Activated naive CD4-positive, alpha-beta T cell treated with anti-CD3 and anti-CD28 coated beads, Interleukin-2, amount 50 U/mL, for 24 hours (primary cell): ENCODE results near the gene RILP.
"Not testable (repeated sequence)": the region's sequence is repeated elsewhere in the genome, so short reads cannot be mapped to it uniquely, and the experiment has no call there.

Experiments used
- H3K27ac Mint-ChIP-seq: one replicate; pipeline ENCODE4 v1.8.0; 2021; ENCODE audit warnings: mild to moderate bottlenecking, mixed read lengths
- H3K27me3 Mint-ChIP-seq: one replicate; pipeline ENCODE4 v1.8.0; 2021; ENCODE audit warnings: mixed read lengths
- H3K36me3 Mint-ChIP-seq: one replicate; pipeline ENCODE4 v1.8.0; 2021; ENCODE audit warnings: mixed read lengths
- H3K4me1 Mint-ChIP-seq: one replicate; pipeline ENCODE4 v1.8.0; 2021; ENCODE audit warnings: mixed read lengths
- H3K4me3 Mint-ChIP-seq: one replicate; pipeline ENCODE4 v1.8.0; 2021; ENCODE audit warnings: mild to moderate bottlenecking, mixed read lengths
- H3K9me3 Mint-ChIP-seq: one replicate; pipeline ENCODE4 v1.8.0; 2021; ENCODE audit warnings: mixed read lengths

Gene RILP

GRCh38 chr17:1649844-1650501, at the start of gene RILP:
Gene RILP, minus strand, starts transcription at chr17:1649866. Its CDS starts 62 bp downstream, at chr17:1649804.
- no peaks in the 10 kb centered on the region for H3K27me3 Mint-ChIP-seq
- peaks cover 7% of the 10 kb centered on the region for H3K36me3 Mint-ChIP-seq
- H3K27ac Mint-ChIP-seq: no peak within 1 kb of the TSS
- no peaks in the 10 kb centered on the region for H3K9me3 Mint-ChIP-seq
- H3K4me3 Mint-ChIP-seq: peak within 1 kb of the TSS; percentile 79
- H3K4me1 Mint-ChIP-seq: peaks cover 16% of the 10 kb centered on the region

- no peaks in the 10 kb centered on the region for H3K36me3 Mint-ChIP-seq
- H3K4me1 Mint-ChIP-seq: no peaks in the 10 kb centered on the region
- H3K27ac Mint-ChIP-seq: no peak overlapping the region
Observed at GRCh38 chr17:1697681-1698080, 48.0 kb upstream of the RILP start.

GRCh38 chr17:1695365-1695764, 45.7 kb upstream of the RILP start:
- Mint-ChIP-seq H3K27ac (no peak overlapping the region), H3K36me3 (no peaks in the 10 kb centered on the region), H3K27me3 (peaks cover 2% of the 10 kb centered on the region), H3K4me1 (no peaks in the 10 kb centered on the region), H3K9me3 (no peaks in the 10 kb centered on the region), H3K4me3 (no peak overlapping the region)

More at GRCh38 chr17:1697681-1698080, 48.0 kb upstream of the RILP start:
- Mint-ChIP-seq H3K27me3 (peaks cover 2% of the 10 kb centered on the region), H3K9me3 (no peaks in the 10 kb centered on the region), H3K4me3 (no peak overlapping the region)

- Mint-ChIP-seq H3K27ac (no peak overlapping the region), H3K27me3 (peaks cover 2% of the 10 kb centered on the region), H3K4me1 (no peaks in the 10 kb centered on the region), H3K36me3 (no peaks in the 10 kb centered on the region), H3K4me3 (no peak overlapping the region), H3K9me3 (no peaks in the 10 kb centered on the region)
Observed at GRCh38 chr17:1693339-1693738, 43.7 kb upstream of the RILP start.

- no peak overlapping the region for H3K4me3 Mint-ChIP-seq
- no peak overlapping the region for H3K27ac Mint-ChIP-seq
- no peaks in the 10 kb centered on the region for H3K36me3 Mint-ChIP-seq
- peaks cover 4% of the 10 kb centered on the region for H3K4me1 Mint-ChIP-seq
- H3K27me3 Mint-ChIP-seq: peaks cover 2% of the 10 kb centered on the region
- H3K9me3 Mint-ChIP-seq: no peaks in the 10 kb centered on the region
Observed at GRCh38 chr17:1690544-1691221, 41.0 kb upstream of the RILP start.

GRCh38 chr17:1688405-1688804, 38.7 kb upstream of the RILP start:
- H3K9me3 Mint-ChIP-seq, H3K4me3 Mint-ChIP-seq, H3K27ac Mint-ChIP-seq, H3K36me3 Mint-ChIP-seq, H3K27me3 Mint-ChIP-seq: not testable (repeated sequence)
- H3K4me1 Mint-ChIP-seq: peaks cover 19% of the 10 kb centered on the region

GRCh38 chr17:1686086-1686485, 36.4 kb upstream of the RILP start:
- Mint-ChIP-seq H3K27ac (peak overlapping the region; percentile 92), H3K36me3 (peaks cover 16% of the 10 kb centered on the region), H3K4me3 (no peak overlapping the region), H3K27me3 (no peaks in the 10 kb centered on the region), H3K9me3 (no peaks in the 10 kb centered on the region), H3K4me1 (peaks cover 41% of the 10 kb centered on the region)

GRCh38 chr17:1684378-1685189, 34.9 kb upstream of the RILP start, which contains the start of gene PRPF8:
Gene PRPF8, minus strand, starts transcription at chr17:1684867. Its CDS starts 296 bp downstream, at chr17:1684571.
- H3K4me1 Mint-ChIP-seq: peaks cover 53% of the 10 kb centered on the region
- peaks cover 20% of the 10 kb centered on the region for H3K36me3 Mint-ChIP-seq
- H3K27ac Mint-ChIP-seq: peak within 1 kb of the TSS; percentile 100
- no peaks in the 10 kb centered on the region for H3K27me3 Mint-ChIP-seq
- H3K9me3 Mint-ChIP-seq: no peaks in the 10 kb centered on the region
- peak within 1 kb of the TSS; percentile 100 for H3K4me3 Mint-ChIP-seq

GRCh38 chr17:1683459-1683858, 33.8 kb upstream of the RILP start:
- peak overlapping the region; percentile 100 for H3K27ac Mint-ChIP-seq
- no peaks in the 10 kb centered on the region for H3K9me3 Mint-ChIP-seq
- H3K27me3 Mint-ChIP-seq: no peaks in the 10 kb centered on the region
- H3K4me3 Mint-ChIP-seq: peak overlapping the region; percentile 100
- H3K4me1 Mint-ChIP-seq: peaks cover 53% of the 10 kb centered on the region
- H3K36me3 Mint-ChIP-seq: peaks cover 25% of the 10 kb centered on the region

- no peak overlapping the region for H3K4me3 Mint-ChIP-seq
- no peak overlapping the region for H3K27ac Mint-ChIP-seq
- peaks cover 14% of the 10 kb centered on the region for H3K4me1 Mint-ChIP-seq
- no peaks in the 10 kb centered on the region for H3K9me3 Mint-ChIP-seq
- H3K27me3 Mint-ChIP-seq: no peaks in the 10 kb centered on the region
- peaks cover 24% of the 10 kb centered on the region for H3K36me3 Mint-ChIP-seq
Observed at GRCh38 chr17:1676401-1676800, 26.7 kb upstream of the RILP start.

- peaks cover 30% of the 10 kb centered on the region for H3K36me3 Mint-ChIP-seq
- peaks cover 22% of the 10 kb centered on the region for H3K4me1 Mint-ChIP-seq
- H3K27me3 Mint-ChIP-seq: no peaks in the 10 kb centered on the region
- no peaks in the 10 kb centered on the region for H3K9me3 Mint-ChIP-seq
- H3K27ac Mint-ChIP-seq: no peak overlapping the region
- H3K4me3 Mint-ChIP-seq: no peak overlapping the region
Observed at GRCh38 chr17:1673041-1673785, 23.5 kb upstream of the RILP start.

- H3K4me1 Mint-ChIP-seq: peaks cover 11% of the 10 kb centered on the region
- not testable (repeated sequence) for H3K27me3 Mint-ChIP-seq, H3K27ac Mint-ChIP-seq, H3K4me3 Mint-ChIP-seq, H3K9me3 Mint-ChIP-seq
- peaks cover 13% of the 10 kb centered on the region for H3K36me3 Mint-ChIP-seq
Observed at GRCh38 chr17:1663934-1664333, 14.3 kb upstream of the RILP start.

- Mint-ChIP-seq H3K36me3 (peaks cover 18% of the 10 kb centered on the region), H3K9me3 (no peaks in the 10 kb centered on the region), H3K27ac (no peak overlapping the region), H3K27me3 (no peaks in the 10 kb centered on the region), H3K4me3 (no peak overlapping the region), H3K4me1 (peaks cover 3% of the 10 kb centered on the region)
Observed at GRCh38 chr17:1661045-1661444, 11.4 kb upstream of the RILP start.

- Mint-ChIP-seq H3K4me1 (peaks cover 3% of the 10 kb centered on the region), H3K27ac (no peak overlapping the region), H3K9me3 (no peaks in the 10 kb centered on the region), H3K36me3 (peaks cover 26% of the 10 kb centered on the region), H3K27me3 (no peaks in the 10 kb centered on the region), H3K4me3 (no peak overlapping the region)
Observed at GRCh38 chr17:1658100-1658499, 8.4 kb upstream of the RILP start.

GRCh38 chr17:1653735-1654134, 4.1 kb upstream of the RILP start:
- Mint-ChIP-seq H3K36me3 (peaks cover 24% of the 10 kb centered on the region), H3K27ac (no peak overlapping the region), H3K4me1 (no peaks in the 10 kb centered on the region)

More at GRCh38 chr17:1653735-1654134, 4.1 kb upstream of the RILP start:
- Mint-ChIP-seq H3K9me3 (no peaks in the 10 kb centered on the region), H3K4me3 (no peak overlapping the region), H3K27me3 (no peaks in the 10 kb centered on the region)
